Prostate gland (tissue), 2 donors: Measurements from ENCODE around the gene OR52B2.

Experiments used
- POLR2A ChIP-seq: fragments of 450-650 bp; IDR thresholded peaks from one replicate; pipeline ENCODE4 v1.6.1; 2016; ENCODE audit warnings: antibody characterized with exemption, mild to moderate bottlenecking
- POLR2AphosphoS5 ChIP-seq: sonication (generic); formaldehyde crosslinking; IDR thresholded peaks from one replicate; pipeline ENCODE4 v1.6.1; 2017; ENCODE audit warnings: antibody characterized with exemption
- TF ChIP-seq, protein P1 (sequence below), 4 experiments: fragments of 200-600 bp in 2 of 4; fragments of 450-650 bp in 2 of 4; sonication (generic) in 2 of 4; IDR thresholded peaks; 1 replicate in 3 of 4; 2 replicates in 1 of 4; pipeline ENCODE4 v1.5.1; 2016 to 2019; ENCODE audit warnings: antibody characterized with exemption in 4 of 4, mild to moderate bottlenecking in 2 of 4, moderate library complexity in 2 of 4

DNA sequence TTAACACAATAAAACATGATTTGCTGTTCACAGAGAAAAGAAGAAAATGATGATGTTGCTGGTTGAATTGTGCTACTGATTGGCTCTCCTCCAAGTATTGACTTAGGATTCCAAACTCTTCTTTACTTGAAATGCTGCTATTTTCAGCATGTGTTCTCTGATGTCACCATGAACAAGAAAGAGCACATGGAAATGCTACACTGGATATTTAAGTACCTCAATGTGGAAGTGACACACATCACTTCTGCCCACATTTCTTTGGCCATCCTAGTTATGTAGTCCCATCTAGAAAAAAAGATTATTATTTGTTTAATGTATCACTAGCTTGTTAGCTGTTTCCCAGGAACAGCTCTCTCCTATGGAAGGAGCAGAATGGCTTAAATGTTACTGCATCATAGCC, 27.2 kb downstream of the OR52B2 start:
- TF ChIP-seq, protein P1, sequence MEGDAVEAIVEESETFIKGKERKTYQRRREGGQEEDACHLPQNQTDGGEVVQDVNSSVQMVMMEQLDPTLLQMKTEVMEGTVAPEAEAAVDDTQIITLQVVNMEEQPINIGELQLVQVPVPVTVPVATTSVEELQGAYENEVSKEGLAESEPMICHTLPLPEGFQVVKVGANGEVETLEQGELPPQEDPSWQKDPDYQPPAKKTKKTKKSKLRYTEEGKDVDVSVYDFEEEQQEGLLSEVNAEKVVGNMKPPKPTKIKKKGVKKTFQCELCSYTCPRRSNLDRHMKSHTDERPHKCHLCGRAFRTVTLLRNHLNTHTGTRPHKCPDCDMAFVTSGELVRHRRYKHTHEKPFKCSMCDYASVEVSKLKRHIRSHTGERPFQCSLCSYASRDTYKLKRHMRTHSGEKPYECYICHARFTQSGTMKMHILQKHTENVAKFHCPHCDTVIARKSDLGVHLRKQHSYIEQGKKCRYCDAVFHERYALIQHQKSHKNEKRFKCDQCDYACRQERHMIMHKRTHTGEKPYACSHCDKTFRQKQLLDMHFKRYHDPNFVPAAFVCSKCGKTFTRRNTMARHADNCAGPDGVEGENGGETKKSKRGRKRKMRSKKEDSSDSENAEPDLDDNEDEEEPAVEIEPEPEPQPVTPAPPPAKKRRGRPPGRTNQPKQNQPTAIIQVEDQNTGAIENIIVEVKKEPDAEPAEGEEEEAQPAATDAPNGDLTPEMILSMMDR (IDR thresholded peaks at IDR 0.05) = no peak
- TF ChIP-seq POLR2A (no peak), POLR2AphosphoS5 (no peak)
